Retinal pigment epithelial cell (primary cell): ENCODE results near the gene ZNF335.

ENCODE experiments used
- DNase-seq: peaks from one replicate; pipeline ENCODE4 v3.0.0-alpha.2; 2010; ENCODE audit warnings: low read depth
- H3K4me3 ChIP-seq: 2 replicates; pipeline ENCODE4 v1.5.1; 2011; ENCODE audit warnings: mild to moderate bottlenecking, low read length, control low read depth, moderate library complexity
- TF ChIP-seq, protein P1 (sequence below): conservative IDR thresholded peaks from 2 replicates; pipeline ENCODE4 v1.5.1; 2011; ENCODE audit warnings: low read depth, low read length, control low read depth, inconsistent platforms

ZNF335 gene

GRCh38 chr20:45965169-45966002 is 6.6 kb downstream of the ZNF335 start:
- DNase-seq = no peak
- TF ChIP-seq, protein P1, sequence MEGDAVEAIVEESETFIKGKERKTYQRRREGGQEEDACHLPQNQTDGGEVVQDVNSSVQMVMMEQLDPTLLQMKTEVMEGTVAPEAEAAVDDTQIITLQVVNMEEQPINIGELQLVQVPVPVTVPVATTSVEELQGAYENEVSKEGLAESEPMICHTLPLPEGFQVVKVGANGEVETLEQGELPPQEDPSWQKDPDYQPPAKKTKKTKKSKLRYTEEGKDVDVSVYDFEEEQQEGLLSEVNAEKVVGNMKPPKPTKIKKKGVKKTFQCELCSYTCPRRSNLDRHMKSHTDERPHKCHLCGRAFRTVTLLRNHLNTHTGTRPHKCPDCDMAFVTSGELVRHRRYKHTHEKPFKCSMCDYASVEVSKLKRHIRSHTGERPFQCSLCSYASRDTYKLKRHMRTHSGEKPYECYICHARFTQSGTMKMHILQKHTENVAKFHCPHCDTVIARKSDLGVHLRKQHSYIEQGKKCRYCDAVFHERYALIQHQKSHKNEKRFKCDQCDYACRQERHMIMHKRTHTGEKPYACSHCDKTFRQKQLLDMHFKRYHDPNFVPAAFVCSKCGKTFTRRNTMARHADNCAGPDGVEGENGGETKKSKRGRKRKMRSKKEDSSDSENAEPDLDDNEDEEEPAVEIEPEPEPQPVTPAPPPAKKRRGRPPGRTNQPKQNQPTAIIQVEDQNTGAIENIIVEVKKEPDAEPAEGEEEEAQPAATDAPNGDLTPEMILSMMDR = no peak
- no peak overlapping the region for H3K4me3 ChIP-seq

DNA sequence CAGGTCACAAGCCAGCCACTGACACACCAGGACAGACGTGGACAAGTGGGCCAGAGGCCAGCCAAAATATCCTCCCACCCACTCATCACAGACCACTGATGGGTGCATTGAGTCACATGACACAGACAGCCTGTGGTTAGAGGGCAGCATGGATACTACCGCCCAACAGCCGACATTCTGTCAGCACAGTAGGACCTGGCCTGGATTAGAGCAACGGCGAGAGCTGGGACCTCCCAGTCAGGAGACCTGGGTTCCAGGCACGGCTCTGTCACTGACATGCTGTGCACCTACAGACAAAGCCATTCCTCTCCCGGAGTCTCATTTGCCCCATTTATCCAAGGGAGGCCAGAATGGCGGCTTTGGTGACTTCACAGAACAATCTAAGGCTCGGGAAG is 8.0 kb downstream of the ZNF335 start:
- DNase-seq = no peak
- TF ChIP-seq, protein P1 = no peak
- H3K4me3 ChIP-seq = no peak overlapping the region

GRCh38 chr20:45963059-45964005 is 8.7 kb downstream of the ZNF335 start:
- TF ChIP-seq, protein P1 = peak; percentile 37
- no peak for DNase-seq
- H3K4me3 ChIP-seq = no peak overlapping the region

DNA sequence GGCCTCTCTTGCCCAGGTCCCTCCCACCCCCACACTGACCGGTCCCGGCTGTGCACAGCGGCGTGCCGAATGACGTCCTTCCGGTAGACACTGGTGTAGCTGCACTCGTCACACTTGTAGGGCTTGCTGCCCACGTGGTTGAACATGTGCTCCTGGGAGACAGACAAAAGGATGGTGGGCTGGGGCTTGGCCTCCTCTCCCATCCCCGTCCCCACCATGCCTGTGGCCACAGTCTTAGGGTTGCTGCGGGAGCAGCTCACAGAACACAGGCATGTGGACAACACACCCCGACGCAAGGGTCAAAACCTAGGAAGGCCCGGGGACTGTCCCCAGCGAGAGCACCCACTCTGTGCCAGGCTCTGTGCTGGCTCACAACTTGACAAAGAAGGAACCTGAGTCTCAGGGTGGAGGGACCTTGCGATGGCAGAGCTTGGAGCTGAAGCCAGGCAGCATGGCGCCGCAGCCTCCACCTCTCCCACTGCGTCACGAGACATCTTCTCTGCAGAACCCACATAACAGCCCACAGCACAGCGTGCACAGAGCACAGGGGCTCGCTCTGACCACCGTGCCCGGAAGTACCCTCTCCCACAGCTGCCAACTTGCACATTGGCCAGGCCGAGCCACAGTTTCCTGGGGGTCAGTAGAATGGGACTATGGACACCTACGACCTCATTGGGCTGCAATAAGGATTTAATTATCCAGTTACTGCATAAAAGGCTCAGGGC is 9.8 kb downstream of the ZNF335 start:
- TF ChIP-seq, protein P1 = no peak
- H3K4me3 ChIP-seq = no peak overlapping the region
- DNase-seq = no peak

- TF ChIP-seq, protein P1 = no peak
- no peak overlapping the region for H3K4me3 ChIP-seq
- no peak for DNase-seq
Observed at GRCh38 chr20:45959956-45960630, 11.9 kb downstream of the ZNF335 start.

GRCh38 chr20:45959126-45959525 is 12.9 kb downstream of the ZNF335 start:
- TF ChIP-seq, protein P1 = no peak
- H3K4me3 ChIP-seq = no peak overlapping the region
- no peak for DNase-seq
